ENCODE results near the gene PTPRN2.
A peak's percentile ranks its signal among the peaks of the same experiment; 100 is the strongest.

Gene PTPRN2

DNA sequence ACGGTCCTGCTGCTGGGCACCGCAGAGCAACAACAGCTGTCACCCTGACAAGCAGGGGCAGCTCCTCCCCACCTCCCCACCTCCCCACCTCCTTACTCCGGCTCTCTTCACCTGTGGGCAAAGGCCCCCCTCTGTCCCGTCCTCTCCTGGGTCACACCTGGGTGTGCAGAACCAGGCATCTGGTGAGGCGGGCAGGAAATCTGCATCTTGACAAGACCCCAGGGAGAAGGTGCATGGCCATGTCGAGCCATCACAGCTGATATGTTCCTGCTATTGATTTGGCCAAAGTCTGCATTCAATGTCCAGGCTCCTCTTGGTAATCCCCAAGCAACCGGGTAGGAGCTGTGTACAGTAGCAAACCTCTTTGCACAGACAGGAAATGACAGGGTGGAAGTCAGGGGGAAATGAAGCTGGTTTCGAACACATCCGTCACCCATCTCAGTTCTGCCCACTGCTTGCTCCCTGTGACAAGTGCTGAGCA lies 696.7 kb downstream of the PTPRN2 start:
- DNase-seq (ENCODE audit: low read depth in 2 of 2): no peak

DNA sequence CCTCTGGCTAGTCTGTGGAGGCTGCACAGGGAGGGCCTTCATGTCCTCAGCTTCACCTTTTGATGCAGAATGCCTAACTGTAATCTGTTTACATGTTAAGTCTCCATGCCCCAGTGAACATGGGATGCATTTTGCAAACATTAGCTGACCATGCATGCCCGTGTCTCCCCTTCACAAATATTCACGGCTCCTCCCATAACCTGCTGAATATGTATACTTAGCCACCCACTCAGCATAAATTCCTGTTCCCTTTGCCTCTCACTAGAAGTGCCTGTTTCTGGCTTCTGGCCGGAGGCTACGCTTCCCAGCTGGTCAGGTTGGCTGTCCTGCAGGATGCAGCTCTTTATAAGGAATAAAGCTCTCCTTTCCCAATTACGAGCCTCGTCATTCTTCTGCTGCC lies 698.1 kb downstream of the PTPRN2 start:
- DNase-seq (ENCODE audit: low read depth in 2 of 2): no peak

DNA sequence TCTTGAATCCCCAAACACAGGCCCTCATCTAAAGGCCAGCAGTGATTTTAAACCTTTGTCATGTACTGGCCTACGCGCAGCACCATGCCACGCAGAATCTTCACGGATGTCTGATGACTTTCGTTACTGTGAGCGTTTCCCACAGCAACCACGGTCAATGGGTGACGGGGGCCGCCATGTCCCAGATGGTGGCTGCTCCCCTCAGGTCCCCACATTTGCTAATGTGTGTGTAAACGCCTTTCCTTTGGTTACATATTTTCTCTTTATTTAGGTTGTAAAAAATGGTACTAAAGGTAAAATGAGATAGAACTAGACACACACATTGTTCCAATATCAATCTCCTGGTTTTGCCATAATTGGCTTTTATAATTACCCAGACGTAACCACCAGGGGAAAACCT lies 699.0 kb downstream of the PTPRN2 start:
- DNase-seq (ENCODE audit: low read depth in 2 of 2): no peak

DNA sequence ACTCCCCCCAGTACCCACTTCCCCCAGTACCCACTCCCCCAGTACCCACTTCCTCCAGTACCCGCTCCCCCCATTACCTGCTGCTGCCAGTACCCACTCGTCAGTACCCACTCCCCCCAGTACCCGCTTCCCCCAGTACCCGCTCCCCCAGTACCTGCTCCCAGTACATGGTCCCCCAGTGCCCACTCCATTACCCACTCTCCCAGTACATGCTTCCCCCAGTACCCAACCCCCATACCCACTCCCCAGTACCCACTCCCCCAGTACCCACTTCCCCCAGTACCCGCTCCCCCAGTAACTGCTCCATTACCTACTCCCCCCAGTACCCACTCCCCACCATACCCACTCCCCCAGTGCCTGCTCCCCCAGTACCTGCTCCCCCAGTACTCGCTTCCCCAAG lies 700.2 kb downstream of the PTPRN2 start:
- DNase-seq (ENCODE audit: low read depth in 2 of 2): no peak

DNA sequence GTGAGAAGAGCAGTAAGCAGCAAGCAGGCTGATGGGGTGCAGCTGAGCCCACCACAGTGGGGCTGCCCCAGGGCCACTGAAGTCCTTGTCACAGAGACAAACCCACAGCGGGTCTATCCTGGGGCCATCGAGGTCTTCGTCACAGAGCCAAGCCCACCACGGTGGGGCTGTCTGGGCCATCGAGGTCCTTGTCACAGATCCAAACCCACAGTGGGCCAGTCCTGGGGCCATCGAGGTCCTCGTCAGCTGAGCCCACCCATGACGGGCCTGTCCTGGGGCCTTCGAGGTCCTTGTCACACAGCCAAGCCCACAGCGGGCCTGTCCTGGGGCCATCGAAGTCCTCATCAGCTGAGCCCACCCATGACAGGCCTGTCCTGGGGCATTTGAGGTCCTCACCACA lies 700.9 kb downstream of the PTPRN2 start:
- DNase-seq (ENCODE audit: low read depth in 2 of 2): no peak

DNA sequence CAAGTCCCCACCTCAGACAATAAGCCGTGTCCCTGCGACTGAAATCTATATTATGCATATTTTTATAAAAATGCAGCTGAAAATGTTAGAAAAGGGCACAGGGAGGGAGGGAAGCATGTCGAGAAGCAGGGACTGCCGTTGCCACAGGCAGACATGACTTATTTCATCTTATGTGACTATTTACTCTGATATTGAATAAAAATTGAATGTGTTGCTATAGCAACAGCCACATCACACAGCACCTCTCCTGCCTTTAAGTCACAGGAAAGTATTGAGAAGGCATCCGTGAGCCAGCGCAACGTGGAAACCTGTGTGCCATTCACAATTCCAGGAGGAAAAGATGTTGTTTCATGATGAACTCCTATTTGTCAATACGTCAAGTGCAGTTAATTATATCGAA lies 701.4 kb downstream of the PTPRN2 start:
- DNase-seq (ENCODE audit: low read depth in 2 of 2): no peak

DNA sequence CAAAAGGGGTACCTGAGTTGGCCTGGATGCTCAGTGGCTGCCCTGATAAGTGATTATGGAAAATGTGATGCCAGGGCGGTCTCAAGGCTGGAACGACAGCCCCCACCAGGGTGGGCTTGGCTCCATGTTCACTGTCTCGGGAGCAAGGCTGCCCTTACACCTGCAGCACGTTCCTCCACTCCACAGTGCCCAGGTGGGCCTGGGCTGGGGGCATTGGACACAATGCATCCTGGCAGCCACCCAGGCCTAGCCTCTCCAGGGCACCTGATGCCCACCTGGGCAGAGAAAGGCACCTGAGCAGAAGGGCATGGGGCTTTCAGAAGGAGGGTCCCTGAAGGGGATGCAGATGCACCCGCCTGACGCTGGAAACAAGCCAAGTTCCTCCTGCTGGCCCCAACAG lies 702.5 kb downstream of the PTPRN2 start:
- DNase-seq (ENCODE audit: low read depth in 2 of 2): no peak

DNA sequence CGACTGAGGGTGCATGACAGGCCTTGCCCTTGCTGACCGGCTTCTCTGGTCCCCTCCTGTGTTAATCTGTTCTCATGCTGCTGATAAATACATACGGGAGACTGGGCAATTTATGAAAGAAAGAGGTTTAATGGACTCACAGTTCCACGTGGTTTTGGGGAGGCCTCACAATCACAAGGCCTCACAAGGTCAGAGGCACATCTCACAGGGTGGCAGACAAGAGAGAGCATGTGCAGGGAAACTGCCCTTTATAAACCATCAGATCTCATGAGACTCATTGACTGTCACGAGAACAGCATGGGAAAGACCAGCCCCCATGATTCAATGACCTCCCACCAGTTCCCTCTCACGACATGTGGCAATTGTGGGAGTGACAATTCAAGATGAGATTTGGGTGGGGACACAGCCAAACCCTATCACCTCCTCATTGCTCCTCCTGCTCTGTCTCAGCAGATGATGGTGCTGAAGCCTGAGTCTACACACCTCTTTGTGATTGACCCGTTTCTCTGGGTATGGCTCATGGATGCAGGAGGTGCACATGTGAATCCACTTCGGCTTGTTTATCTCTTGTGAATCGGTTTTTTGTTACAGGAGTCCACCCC lies 703.1 kb downstream of the PTPRN2 start:
- no peak for DNase-seq (ENCODE audit: low read depth in 2 of 2)

DNA sequence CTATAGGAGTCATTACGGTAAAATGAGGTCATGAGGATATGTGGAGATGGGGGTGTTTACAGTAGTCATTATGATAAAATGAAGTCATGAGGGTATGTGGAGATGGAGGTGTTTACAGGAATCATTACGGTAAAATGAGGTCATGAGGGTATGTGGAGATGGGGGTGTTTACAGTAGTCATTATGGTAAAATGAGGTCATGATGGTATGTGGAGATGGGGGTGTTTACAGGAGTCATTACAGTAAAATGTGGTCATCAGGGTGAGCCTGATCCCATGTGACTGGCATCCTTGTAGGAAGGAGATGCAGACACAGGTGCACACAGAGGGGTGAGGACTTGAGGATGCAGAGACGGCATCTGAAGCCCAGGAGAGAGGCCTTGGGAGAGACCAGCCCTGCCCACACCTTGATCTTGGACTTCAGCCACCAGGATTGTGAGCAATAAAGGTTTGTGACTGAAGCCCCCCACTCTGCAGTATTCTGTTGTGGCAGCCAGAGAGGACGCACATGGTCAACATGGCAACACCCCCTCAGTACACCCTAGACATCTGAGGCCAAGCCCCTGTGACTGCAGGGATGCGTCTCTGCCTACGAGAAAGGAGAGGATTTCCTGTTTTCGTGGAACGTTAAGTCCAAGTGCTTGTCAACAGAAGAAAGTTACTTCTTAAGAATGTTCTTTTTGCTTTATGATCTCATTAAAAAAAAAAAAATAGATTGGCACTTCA lies 706.4 kb downstream of the PTPRN2 start:
- DNase-seq (ENCODE audit: low read depth in 2 of 2): no peak

DNA sequence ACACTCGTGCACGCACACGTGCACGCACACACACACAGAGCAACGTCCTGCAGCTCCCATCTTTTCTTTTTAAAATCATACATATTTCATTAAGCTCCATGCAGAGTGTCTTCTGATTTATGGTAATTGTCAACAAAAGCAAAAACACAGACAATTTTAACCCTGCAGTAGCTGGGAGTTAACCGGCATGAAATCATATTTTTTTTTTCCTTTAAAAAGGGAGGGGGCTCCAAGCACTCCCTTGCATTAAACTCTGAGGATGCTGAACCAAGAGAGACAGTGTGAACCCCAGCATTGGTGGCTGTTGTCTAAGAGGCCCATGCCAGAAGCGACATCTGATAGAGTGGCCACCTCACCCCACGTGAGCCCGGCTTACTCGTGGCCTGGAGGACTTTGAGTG lies 708.2 kb downstream of the PTPRN2 start:
- no peak for DNase-seq (ENCODE audit: low read depth in 2 of 2)

DNA sequence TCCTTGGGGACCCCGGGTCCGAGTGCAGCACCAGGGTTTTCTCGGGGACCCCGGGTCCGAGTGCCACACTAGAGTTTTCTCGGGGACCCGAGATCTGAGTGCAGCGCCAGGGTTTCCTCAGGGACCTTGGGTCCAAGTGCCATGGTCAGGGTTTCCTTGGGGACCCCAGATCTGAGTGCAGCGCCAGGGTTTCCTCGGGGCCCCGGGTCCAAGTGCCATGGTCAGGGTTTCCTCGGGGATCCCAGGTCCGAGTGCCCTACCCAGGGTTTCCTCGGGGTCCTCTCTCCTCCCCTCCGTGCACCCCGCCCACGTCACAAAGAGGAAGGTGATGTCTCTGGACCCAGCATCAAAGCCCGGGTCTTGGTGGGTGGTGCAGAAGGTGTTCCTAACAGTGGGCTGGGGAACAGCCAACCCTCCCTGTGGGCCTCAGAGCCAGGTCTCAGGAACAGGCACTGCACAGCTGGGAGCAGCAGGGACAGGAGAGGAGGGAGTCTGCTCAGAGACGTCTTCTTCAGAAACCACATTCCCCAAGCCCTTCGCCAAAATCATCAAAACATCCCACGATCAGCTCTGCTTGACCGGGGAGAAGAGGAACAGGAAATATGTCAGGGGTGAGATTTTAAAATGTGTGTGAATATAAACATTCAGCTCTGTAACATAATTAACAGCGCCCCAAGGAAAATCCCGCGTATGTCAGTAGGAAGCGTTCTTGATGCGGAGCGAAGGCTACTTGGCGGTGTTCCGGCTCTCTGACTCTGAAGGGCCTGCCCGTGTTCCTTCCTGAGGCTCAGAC lies 710.1 kb downstream of the PTPRN2 start:
- DNase-seq (ENCODE audit: low read depth in 2 of 2): no peak

DNA sequence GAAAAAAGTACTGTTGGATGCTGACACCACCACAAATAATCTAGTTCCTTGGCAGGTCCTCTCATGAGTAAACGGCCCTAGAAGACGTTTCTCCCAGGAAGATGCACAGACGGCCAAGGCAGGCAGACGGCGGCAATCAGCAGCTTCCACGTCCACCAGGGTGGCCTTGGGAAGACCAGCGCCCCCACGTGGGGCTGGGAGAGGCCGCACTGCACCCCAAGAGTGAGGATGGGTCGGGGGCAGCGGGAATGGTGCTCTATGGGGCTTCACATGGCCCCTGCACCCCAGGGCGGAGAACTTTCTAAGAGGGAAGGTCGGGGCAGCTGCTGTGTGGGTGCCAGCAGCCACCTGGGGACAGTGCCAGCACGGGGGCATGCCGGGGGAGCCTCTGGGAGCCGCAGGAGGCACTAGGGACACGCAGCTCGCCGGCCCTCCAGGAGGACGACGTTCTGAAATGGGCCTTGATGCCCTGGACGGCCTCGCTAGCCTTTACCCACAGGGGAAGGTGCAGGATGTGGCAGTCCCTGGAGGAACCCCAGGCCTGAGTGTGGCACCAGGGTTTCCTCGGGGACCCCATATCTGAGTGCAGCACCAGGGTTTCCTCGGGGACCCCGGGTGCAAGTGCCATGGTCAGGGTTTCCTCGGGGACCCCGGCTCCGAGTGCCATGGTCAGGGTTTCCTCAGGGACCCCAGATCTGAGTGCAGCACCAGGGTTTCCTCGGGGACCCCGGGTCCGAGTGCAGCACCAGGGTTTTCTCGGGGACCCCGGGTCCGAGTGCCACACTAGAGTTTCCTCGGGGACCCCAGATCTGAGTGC lies 710.9 kb downstream of the PTPRN2 start:
- no peak for DNase-seq (ENCODE audit: low read depth in 2 of 2)

DNA sequence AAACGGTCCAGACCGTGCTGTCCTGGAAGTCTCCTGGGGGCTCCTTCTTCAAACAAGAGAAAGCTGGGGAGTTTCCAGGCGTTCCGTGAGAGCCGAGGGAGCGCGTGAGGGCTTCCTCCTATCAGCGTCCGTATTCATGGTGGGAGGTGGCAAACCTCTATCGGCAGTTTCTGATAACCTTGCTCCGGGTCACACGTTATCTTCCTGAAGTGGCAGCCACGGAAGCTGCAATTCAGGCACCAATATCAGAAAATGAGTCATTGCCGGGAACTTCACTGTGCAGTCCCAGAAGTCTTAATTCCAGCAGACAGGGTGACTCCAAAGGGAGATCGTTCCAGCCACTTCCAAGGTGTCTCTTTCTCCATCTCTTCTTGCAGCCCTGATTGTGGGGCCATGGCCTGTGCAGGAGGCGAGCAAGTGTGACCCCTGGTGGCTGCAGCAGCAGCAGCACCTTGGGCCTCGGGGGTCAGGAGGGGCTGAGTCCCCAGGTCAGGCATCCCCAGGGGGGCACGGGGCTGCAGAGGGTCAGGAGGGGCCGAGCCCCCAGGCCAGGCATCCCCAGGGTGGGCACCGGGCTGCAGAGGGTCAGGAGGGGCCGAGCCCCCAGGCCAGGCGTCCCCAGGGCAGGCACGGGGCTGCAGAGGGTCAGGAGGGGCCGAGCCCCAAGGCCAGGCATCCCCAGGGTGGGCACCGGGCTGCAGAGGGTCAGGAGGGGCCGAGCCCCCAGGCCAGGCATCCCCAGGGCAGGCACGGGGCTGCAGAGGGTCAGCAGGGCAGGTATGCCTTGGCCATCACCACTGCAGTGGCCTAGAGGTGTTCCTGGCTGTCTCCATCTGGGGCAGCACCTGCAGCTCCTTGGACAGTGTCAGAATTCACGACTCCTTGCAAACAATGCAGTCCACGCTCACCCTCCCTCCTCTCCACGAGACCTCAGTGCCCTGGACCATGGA lies 712.1 kb downstream of the PTPRN2 start:
- peak; percentile 34 to 53 for DNase-seq (ENCODE audit: low read depth in 2 of 2)

DNA sequence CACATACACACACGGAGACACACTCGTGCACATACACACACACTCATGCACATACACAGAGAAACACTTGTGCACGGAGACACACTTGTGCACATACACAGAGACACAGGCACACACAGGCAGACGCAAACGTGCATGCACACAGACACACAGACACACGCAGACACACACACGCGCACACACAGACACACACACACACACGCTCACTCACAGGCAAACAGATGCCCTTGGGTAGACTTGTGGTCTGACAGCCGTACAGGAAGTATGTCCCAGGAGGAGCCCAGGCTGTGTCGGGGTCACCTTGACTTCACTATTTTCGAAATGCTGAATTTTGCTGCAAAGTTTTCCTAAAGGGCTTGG lies 712.8 kb downstream of the PTPRN2 start:
- no peak for DNase-seq (ENCODE audit: low read depth in 2 of 2)

DNA sequence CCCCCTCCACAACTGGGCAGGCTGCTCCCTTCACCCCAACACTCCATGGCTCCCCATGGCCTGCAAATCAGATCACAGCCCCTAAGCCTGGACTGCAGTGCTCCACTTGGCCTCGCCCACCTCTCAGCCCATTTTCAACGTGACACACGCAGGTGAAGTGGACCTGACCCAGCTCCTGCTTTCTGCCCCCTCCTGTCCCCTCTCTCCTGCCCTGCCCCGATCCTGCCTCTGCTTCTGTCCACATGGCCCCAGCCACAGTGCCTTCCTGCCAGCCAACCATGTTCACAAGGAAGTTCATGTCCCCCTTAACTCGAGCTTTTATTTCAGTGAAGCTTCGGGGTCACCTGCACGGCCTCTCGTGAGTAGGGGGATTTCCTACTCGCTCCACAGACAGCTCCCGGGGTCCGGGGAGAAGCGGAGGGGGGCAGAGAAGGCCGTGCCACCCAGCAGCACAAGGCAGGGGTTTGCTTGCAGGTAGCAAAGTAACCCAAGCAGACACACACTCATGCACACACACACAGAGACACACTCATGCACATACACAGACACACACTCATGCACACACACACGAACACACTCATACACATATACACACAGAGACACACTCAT lies 713.3 kb downstream of the PTPRN2 start:
- DNase-seq (ENCODE audit: low read depth in 2 of 2): no peak

DNA sequence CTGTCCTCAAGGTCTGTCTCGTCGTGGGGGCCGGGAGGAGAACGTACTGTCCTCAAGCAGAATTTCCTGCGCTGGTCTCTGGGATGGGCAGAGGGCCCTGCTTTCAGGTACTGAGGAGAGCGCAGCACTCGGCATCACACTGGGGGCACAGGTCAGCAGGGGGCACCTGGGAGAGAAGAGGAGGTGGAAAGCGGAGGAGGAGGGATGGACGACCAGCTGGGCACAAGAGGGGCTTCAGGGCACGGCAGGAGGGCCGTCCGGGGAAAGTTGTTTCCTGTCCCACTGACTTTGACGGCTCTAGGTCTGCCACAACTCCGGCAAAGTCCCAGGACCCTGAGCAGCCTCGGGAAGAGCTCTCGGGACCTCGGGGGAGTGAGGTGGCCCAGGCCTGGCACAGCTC lies 714.0 kb downstream of the PTPRN2 start:
- no peak for DNase-seq (ENCODE audit: low read depth in 2 of 2)

DNA sequence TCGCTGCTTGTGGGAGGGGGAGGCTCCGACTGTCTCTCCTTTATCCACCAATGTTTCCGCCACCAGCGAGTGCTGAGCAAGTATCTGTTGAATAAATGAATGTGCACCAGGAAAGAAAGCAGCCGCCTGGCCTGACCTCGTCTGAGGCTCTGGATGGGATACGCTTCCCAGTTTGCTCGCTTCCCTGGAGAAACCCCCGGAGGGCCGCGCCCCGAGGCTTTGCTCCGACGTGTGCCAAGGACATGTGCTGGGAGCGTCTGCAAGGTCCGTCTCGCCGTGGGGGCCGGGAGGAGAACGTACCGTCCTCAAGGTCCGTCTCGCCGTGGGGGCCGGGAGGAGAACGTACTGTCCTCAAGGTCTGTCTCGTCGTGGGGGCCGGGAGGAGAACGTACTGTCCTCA lies 714.4 kb downstream of the PTPRN2 start:
- DNase-seq (ENCODE audit: low read depth in 2 of 2): no peak

DNA sequence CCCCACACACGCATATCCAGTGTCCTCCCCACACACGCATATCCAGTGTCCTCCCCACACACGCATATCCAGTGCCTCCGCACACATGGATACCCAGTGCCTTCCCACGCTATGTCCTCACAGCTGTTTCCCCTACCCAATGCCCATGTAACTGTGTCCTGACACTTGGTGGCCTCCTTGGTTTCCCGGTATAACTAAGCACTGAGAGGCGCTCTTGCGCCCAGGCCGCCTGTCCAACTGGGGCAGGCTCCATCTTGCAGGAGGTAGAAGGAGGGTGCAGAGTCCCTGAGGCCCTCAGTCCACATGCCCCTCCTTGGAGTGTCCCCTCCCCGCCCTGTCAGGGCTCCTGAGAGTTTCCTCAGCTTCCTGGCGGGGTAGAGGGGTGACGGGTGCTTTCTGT lies 715.2 kb downstream of the PTPRN2 start:
- DNase-seq (ENCODE audit: low read depth in 2 of 2): no peak

DNA sequence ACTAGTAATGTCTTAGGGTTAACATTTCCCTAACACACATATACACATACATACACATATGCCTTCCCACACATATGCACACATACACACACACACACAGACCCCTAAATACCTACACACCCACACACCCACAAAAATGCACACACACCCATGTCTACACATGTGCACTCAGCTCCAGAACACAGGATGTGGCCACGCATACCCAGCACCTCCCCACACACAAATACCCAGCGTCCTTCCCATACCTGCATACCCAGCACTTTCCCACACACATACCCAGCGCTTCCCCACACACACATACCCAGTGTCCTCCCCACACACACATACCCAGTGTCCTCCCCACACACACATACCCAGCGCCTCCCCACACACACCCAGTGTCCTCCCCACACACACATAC lies 715.9 kb downstream of the PTPRN2 start:
- DNase-seq (ENCODE audit: low read depth in 2 of 2): no peak

DNA sequence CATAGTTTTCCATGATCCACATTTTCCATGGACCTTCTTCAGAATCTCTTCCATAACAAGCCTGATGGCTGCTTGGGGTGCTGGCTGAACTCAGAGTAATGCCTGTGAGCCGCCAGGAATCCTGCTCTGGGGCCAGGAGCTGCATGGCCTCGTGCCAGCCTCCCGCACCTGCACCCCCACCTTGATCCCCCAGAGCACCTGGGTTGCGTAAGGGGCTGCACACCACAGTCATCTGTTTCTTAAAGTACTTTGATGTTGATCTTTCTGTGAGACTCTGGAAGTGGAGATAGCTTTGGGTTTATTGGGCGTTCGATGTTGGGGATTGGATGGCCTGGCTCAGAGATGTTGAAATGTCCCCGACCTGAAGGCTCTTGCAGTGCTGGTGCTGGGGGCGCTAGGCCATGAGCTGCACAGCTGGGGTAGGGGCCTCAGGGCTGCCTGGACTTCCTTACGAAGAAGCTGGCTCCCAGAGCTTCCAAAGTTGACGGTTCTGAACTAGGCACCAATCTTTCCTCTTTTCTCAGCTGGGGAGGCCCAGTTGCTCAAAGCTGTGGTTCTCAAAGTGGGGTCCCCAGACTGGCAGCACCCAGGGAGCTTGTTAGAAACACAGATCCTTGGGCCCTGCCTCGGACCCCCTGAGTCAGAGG lies 716.9 kb downstream of the PTPRN2 start:
- DNase-seq (ENCODE audit: low read depth in 2 of 2): no peak
